ENCODE results near the gene ANKHD1. TPM values are rescaled to one million over a fixed set of nuclear protein-coding genes. Genes with fewer than 3 reads are reported as not detected.

The ANKHD1 gene
- total RNA-seq, 1 donor: 227 TPM

Other genes with a start within 250 kb of the ANKHD1 start
- 5.6 TPM for gene CYSTM1, start 226.6 kb upstream of the ANKHD1 start, total RNA-seq
- 68.2 TPM for gene PFDN1, start 98.7 kb upstream of the ANKHD1 start, total RNA-seq
- 80.5 TPM for gene HBEGF, start 55.2 kb upstream of the ANKHD1 start, total RNA-seq
- 0.10 TPM for gene SLC4A9, start 41.6 kb upstream of the ANKHD1 start, total RNA-seq
- gene EIF4EBP3, start 145.8 kb downstream of the ANKHD1 start, total RNA-seq: 4.0 TPM
- gene SRA1, start 155.6 kb downstream of the ANKHD1 start, total RNA-seq: 21.2 TPM
- 24.2 TPM for gene APBB3, start 162.8 kb downstream of the ANKHD1 start, total RNA-seq
- 13.1 TPM for gene SLC35A4, start 163.0 kb downstream of the ANKHD1 start, total RNA-seq
- 138 TPM for gene CD14, start 231.3 kb downstream of the ANKHD1 start, total RNA-seq
- 13.7 TPM for gene TMCO6, start 237.6 kb downstream of the ANKHD1 start, total RNA-seq
- 43.2 TPM for gene NDUFA2, start 245.8 kb downstream of the ANKHD1 start, total RNA-seq
- 180 TPM for gene IK, start 246.0 kb downstream of the ANKHD1 start, total RNA-seq

Measured in mononuclear cell (primary cell).